IMR-90 (cell line): ENCODE results near the gene CGNL1. TPM values are rescaled to one million over a fixed set of nuclear protein-coding genes. Genes with fewer than 3 reads are reported as not detected.

ENCODE experiments used
- ATAC-seq: fragments of 200-7000 bp; cut with Tn5 transposase; 2 replicates; pipeline ENCODE4 v1.9.1; 2020; ENCODE audit warnings: low read depth, mild to moderate bottlenecking, moderate library complexity
- BruUV-seq: library from RNA; stranded (reverse); fragments of 400-500 nt; replicated peaks from 2 replicates; lab custom pipeline; 2021; lab: Mats Ljungman, UMichigan
- CTCF ChIA-PET: fragments of 300-600 bp; formaldehyde crosslinking; extraction: SDS; loops from one replicate; lab custom pipeline; 2021; ENCODE audit warnings: antibody characterized with exemption; lab: Yijun Ruan, JAX
- POLR2A ChIA-PET: fragments of 300-600 bp; sonication (Branson Sonifier 250); formaldehyde crosslinking; loops from one replicate; lab custom pipeline; 2022; ENCODE audit warnings: antibody characterized with exemption; ENCODE audit not compliant: unreplicated experiment; lab: Charles Lee
- DNase-seq: peaks from one replicate; pipeline ENCODE4 v3.0.0; 2013
- H2AFZ ChIP-seq: replicated peaks from 2 replicates; pipeline ENCODE3; 2013; ENCODE audit warnings: low read length, mild to moderate bottlenecking; ENCODE audit not compliant: poor library complexity
- H2AK5ac ChIP-seq: 2 replicates; pipeline ENCODE4 v1.6.1; 2013; ENCODE audit warnings: low read depth, low read length, inconsistent platforms
- H2AK9ac ChIP-seq: replicated peaks from 2 replicates; pipeline ENCODE3; 2013; ENCODE audit warnings: mild to moderate bottlenecking, low read depth, low read length, moderate library complexity; ENCODE audit not compliant: poor library complexity
- H2BK120ac ChIP-seq: 2 replicates; pipeline ENCODE4 v1.6.1; 2013; ENCODE audit warnings: low read depth, low read length, inconsistent platforms
- H2BK15ac ChIP-seq: 3 replicates; pipeline ENCODE4 v1.6.1; 2013; ENCODE audit warnings: low read depth, low read length, inconsistent platforms
- H2BK20ac ChIP-seq: 2 replicates; pipeline ENCODE4 v1.6.1; 2013; ENCODE audit warnings: low read depth, mild to moderate bottlenecking, inconsistent platforms, low read length, moderate library complexity
- H2BK5ac ChIP-seq: 2 replicates; pipeline ENCODE4 v1.6.1; 2013; ENCODE audit warnings: mild to moderate bottlenecking, low read depth, low read length, inconsistent platforms; ENCODE audit not compliant: poor library complexity, severe bottlenecking
- H3K14ac ChIP-seq: replicated peaks from 2 replicates; pipeline ENCODE4 v1.6.1; 2013; ENCODE audit warnings: low read depth, low read length, inconsistent platforms
- H3K18ac ChIP-seq: 2 replicates; pipeline ENCODE4 v1.6.1; 2013; ENCODE audit warnings: low read depth, low read length, control low read depth
- H3K23ac ChIP-seq: 2 replicates; pipeline ENCODE4 v1.6.1; 2013; ENCODE audit warnings: low read depth, low read length, inconsistent platforms
- H3K27ac ChIP-seq: 2 replicates; pipeline ENCODE4 v1.5.1; 2013; ENCODE audit warnings: mild to moderate bottlenecking, control low read depth, low read length; ENCODE audit not compliant: insufficient read depth
- H3K27me3 ChIP-seq: 2 replicates; pipeline ENCODE4 v1.6.1; 2013; ENCODE audit warnings: low read length; ENCODE audit not compliant: control insufficient read depth, insufficient read depth
- H3K36me3 ChIP-seq: 2 replicates; pipeline ENCODE4 v1.6.1; 2013; ENCODE audit warnings: low read length, mixed read lengths; ENCODE audit not compliant: control insufficient read depth, insufficient read depth
- H3K4ac ChIP-seq: 2 replicates; pipeline ENCODE4 v1.6.1; 2013; ENCODE audit warnings: low read depth, low read length, inconsistent platforms
- H3K4me1 ChIP-seq: 2 replicates; pipeline ENCODE4 v1.6.1; 2013; ENCODE audit warnings: low read length, mixed read lengths; ENCODE audit not compliant: control insufficient read depth, insufficient read depth
- H3K4me2 ChIP-seq: 2 replicates; pipeline ENCODE4 v1.6.1; 2013; ENCODE audit warnings: low read depth, mild to moderate bottlenecking, control low read depth, low read length, moderate library complexity
- H3K4me3 ChIP-seq: 2 replicates; pipeline ENCODE4 v1.5.1; 2013; ENCODE audit warnings: low read depth, mild to moderate bottlenecking, control low read depth, low read length, moderate library complexity; ENCODE audit not compliant: insufficient read depth
- H3K56ac ChIP-seq: 2 replicates; pipeline ENCODE4 v1.6.1; 2013; ENCODE audit warnings: low read length, inconsistent platforms; ENCODE audit not compliant: insufficient read depth; ENCODE audit errors: extremely low read depth
- H3K79me1 ChIP-seq, 2 experiments: 2 replicates each; pipeline ENCODE4 v1.6.1; 2013; ENCODE audit warnings: low read length in 2 of 2, inconsistent platforms in 1 of 2, low read depth in 1 of 2
- H3K9ac ChIP-seq: 2 replicates; pipeline ENCODE4 v1.6.1; 2013; ENCODE audit warnings: low read depth, low read length, control low read depth
- H3K9me1 ChIP-seq: 2 replicates; pipeline ENCODE4 v1.6.1; 2013; ENCODE audit warnings: low read length, inconsistent platforms; ENCODE audit not compliant: insufficient read depth
- H3K9me3 ChIP-seq: 2 replicates; pipeline ENCODE4 v1.6.1; 2013; ENCODE audit warnings: low read length; ENCODE audit not compliant: control insufficient read depth, insufficient read depth
- H4K20me1 ChIP-seq: 2 replicates; pipeline ENCODE4 v1.6.1; 2013; ENCODE audit warnings: low read length, inconsistent platforms; ENCODE audit not compliant: insufficient read depth
- H4K5ac ChIP-seq: 2 replicates; pipeline ENCODE4 v1.6.1; 2013; ENCODE audit warnings: mild to moderate bottlenecking, low read depth, low read length, control low read depth
- H4K8ac ChIP-seq, 2 experiments: 2 replicates each; pipeline ENCODE4 v1.6.1; 2013; ENCODE audit warnings: low read depth in 2 of 2, low read length in 2 of 2, control low read depth in 1 of 2, inconsistent platforms in 1 of 2
- H4K91ac ChIP-seq: 2 replicates; pipeline ENCODE4 v1.6.1; 2013; ENCODE audit warnings: low read depth, low read length, inconsistent platforms; ENCODE audit not compliant: insufficient read depth
- CEBPB ChIP-seq: IDR thresholded peaks from 2 replicates; pipeline ENCODE4 v1.6.1; 2012; ENCODE audit warnings: low read depth, low read length, improper control_type of control experiment
- CHD1 ChIP-seq: IDR thresholded peaks from 2 replicates; pipeline ENCODE4 v1.6.1; 2012; ENCODE audit warnings: low read depth, low read length, improper control_type of control experiment
- FOS ChIP-seq: fragments of 150-350 bp; IDR thresholded peaks from 2 replicates; pipeline ENCODE4 v1.6.1; 2016; ENCODE audit warnings: low read depth, low read length
- MAFK ChIP-seq: IDR thresholded peaks from 2 replicates; pipeline ENCODE4 v1.6.1; 2012; ENCODE audit warnings: low read depth, low read length, improper control_type of control experiment
- MAZ ChIP-seq: IDR thresholded peaks from 2 replicates; pipeline ENCODE4 v1.6.1; 2012; ENCODE audit warnings: low read depth, mild to moderate bottlenecking, low read length, improper control_type of control experiment, moderate library complexity, borderline replicate concordance
- MXI1 ChIP-seq: IDR thresholded peaks from 2 replicates; pipeline ENCODE4 v1.6.1; 2012; ENCODE audit warnings: low read depth, mild to moderate bottlenecking, low read length, moderate library complexity, borderline replicate concordance
- POLR2A ChIP-seq: IDR thresholded peaks from 2 replicates; pipeline ENCODE4 v1.6.1; 2012; ENCODE audit warnings: mild to moderate bottlenecking, low read depth, low read length
- RCOR1 ChIP-seq: IDR thresholded peaks from 2 replicates; pipeline ENCODE4 v1.6.1; 2012; ENCODE audit warnings: mild to moderate bottlenecking, low read length, improper control_type of control experiment; ENCODE audit not compliant: insufficient replicate concordance
- RFX5 ChIP-seq: IDR thresholded peaks from 2 replicates; pipeline ENCODE4 v1.8.0; 2012; ENCODE audit warnings: low read depth, mild to moderate bottlenecking, low read length, moderate library complexity
- WGBS, 2 experiments: methylation state at CpG; one replicate each; pipeline versions ENCODE4 v1.1.5 to v1.1.7; 2013; ENCODE audit warnings: missing lambda C conversion rate in 2 of 2; ENCODE audit not compliant: insufficient read length in 1 of 2; ENCODE audit errors: extremely low coverage in 2 of 2; 5-methylcytosine and 5-hydroxymethylcytosine counted together
- dilution Hi-C: fragments of 300-500 bp; cut with HindIII; formaldehyde crosslinking; loops from one replicate; pipeline ENCODE4 v1.14.3; 2018; ENCODE audit warnings: low sequenced_read_pairs; ENCODE audit not compliant: unreplicated experiment
- in situ Hi-C: fragments of 300-500 bp; cut with MboI; formaldehyde crosslinking; loops from 3 replicates; pipeline ENCODE4 v1.14.3; 2019; ENCODE audit warnings: low sequenced_read_pairs, inconsistent platforms, mixed read lengths
- intact Hi-C: fragments of 100-400 bp; cut with micrococcal nuclease; formaldehyde crosslinking; loops from 2 replicates; pipeline ENCODE4 v1.10.0; 2022
- polyA plus RNA-seq, 3 experiments: library from polyadenylated mRNA; depleted of rRNA; stranded (reverse); fragments of >200 nt; gene quantifications; 2 replicates each; pipeline ENCODE4 v1.2.3, GENCODE V29; 2012; ENCODE audit warnings: low replicate concordance in 1 of 3
- total RNA-seq: library from RNA; depleted of rRNA; stranded (reverse); fragments of >200 nt; gene quantifications from 2 replicates; pipeline ENCODE4 v1.2.3, GENCODE V29; 2012
- TF ChIP-seq, protein P1 (sequence below): fragments of 150-350 bp; IDR thresholded peaks from 2 replicates; pipeline ENCODE4 v1.6.1; 2017; ENCODE audit warnings: mild to moderate bottlenecking, antibody characterized with exemption, low read length, low read depth
- TF ChIP-seq, protein P2 (sequence below): conservative IDR thresholded peaks from 2 replicates; pipeline ENCODE4 v1.5.1; 2012; ENCODE audit warnings: mild to moderate bottlenecking, low read depth, low read length, improper control_type of control experiment
- TF ChIP-seq, protein P3 (sequence below): fragments of 150-350 bp; IDR thresholded peaks from 2 replicates; pipeline ENCODE4 v1.6.1; 2016; ENCODE audit warnings: low read depth, mild to moderate bottlenecking, low read length, moderate library complexity, borderline replicate concordance

The CGNL1 gene
- total and polyA plus RNA-seq, 2 of the 4 experiments (the other 2 are of a cell fraction), result 0.07 to 0.18 TPM

DNA sequence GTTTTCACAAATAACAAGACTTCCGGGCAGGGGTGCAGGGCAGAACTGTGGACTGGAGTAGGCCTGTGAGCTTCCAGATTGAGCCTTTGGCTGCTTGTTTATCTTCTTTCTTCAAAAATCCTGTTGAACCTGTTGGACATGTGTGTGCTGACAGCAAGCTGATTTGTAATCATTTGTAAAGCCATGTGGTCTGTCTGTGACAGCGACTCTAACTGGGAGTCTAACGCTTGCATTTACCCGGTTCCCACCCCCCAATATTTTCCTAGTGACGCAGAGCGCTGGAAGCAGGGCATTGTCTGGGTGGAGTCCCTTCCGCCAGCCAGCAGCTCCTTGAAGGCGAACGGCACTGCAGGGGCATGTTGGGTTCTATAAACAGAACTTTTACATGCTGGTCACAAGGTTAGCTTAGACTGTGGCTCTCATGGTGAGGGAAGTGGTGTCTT lies 129.7 kb downstream of the CGNL1 start:
- intact Hi-C loops (no loop called here), in situ Hi-C loops (no loop called here)
- 47% methylated on average over 7 of the region's 9 CpGs; no CpG with 5 or more reads in 1 of the 2 experiments for WGBS, 2 experiments

More for the DNA sequence above, 129.7 kb downstream of the CGNL1 start:
- no peak overlapping the region for H2BK120ac ChIP-seq
- H2AK5ac ChIP-seq, result no peak overlapping the region; the same call in 1 of the 2 replicates
- no peak overlapping the region for H3K18ac ChIP-seq
- no peaks in the 10 kb centered on the region for H3K9me3 ChIP-seq
- DNase-seq, result no peak
- no peaks in the 10 kb centered on the region for H4K20me1 ChIP-seq
- ChIA-PET CTCF (interaction anchor here (2.5 kb wide), 1 partner anchor 165 kb away, joined by 7 read pairs; no protein-coding TSS in a partner anchor), POLR2A (no interaction called here)
- dilution Hi-C loops, result no loop called here
- no peak overlapping the region for H4K8ac ChIP-seq
- H4K5ac ChIP-seq, result no peak overlapping the region
- TF ChIP-seq CHD1 (no peak), RFX5 (no peak), MAZ (no peak), FOS (no peak), POLR2A (no peak), CEBPB (no peak), MAFK (no peak), MXI1 (no peak), RCOR1 (no peak)
- TF ChIP-seq, protein P1, sequence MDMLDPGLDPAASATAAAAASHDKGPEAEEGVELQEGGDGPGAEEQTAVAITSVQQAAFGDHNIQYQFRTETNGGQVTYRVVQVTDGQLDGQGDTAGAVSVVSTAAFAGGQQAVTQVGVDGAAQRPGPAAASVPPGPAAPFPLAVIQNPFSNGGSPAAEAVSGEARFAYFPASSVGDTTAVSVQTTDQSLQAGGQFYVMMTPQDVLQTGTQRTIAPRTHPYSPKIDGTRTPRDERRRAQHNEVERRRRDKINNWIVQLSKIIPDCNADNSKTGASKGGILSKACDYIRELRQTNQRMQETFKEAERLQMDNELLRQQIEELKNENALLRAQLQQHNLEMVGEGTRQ, result no peak
- TF ChIP-seq, protein P2, sequence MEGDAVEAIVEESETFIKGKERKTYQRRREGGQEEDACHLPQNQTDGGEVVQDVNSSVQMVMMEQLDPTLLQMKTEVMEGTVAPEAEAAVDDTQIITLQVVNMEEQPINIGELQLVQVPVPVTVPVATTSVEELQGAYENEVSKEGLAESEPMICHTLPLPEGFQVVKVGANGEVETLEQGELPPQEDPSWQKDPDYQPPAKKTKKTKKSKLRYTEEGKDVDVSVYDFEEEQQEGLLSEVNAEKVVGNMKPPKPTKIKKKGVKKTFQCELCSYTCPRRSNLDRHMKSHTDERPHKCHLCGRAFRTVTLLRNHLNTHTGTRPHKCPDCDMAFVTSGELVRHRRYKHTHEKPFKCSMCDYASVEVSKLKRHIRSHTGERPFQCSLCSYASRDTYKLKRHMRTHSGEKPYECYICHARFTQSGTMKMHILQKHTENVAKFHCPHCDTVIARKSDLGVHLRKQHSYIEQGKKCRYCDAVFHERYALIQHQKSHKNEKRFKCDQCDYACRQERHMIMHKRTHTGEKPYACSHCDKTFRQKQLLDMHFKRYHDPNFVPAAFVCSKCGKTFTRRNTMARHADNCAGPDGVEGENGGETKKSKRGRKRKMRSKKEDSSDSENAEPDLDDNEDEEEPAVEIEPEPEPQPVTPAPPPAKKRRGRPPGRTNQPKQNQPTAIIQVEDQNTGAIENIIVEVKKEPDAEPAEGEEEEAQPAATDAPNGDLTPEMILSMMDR, result no peak
- TF ChIP-seq, protein P3, sequence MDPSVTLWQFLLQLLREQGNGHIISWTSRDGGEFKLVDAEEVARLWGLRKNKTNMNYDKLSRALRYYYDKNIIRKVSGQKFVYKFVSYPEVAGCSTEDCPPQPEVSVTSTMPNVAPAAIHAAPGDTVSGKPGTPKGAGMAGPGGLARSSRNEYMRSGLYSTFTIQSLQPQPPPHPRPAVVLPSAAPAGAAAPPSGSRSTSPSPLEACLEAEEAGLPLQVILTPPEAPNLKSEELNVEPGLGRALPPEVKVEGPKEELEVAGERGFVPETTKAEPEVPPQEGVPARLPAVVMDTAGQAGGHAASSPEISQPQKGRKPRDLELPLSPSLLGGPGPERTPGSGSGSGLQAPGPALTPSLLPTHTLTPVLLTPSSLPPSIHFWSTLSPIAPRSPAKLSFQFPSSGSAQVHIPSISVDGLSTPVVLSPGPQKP, result no peak
- H2AK9ac ChIP-seq, result no peak overlapping the region
- H3K14ac ChIP-seq, result no peak overlapping the region
- no peak for ATAC-seq
- no peak overlapping the region for H3K4ac ChIP-seq
- no peak overlapping the region for H3K56ac ChIP-seq
- H2BK20ac ChIP-seq, result no peak overlapping the region
- no peaks in the 10 kb centered on the region for H3K79me1 ChIP-seq
- H2AFZ ChIP-seq, result no peak overlapping the region
- H3K27me3 ChIP-seq, result no peaks in the 10 kb centered on the region
- no peak overlapping the region for H3K27ac ChIP-seq
- H3K4me3 ChIP-seq, result no peak overlapping the region
- no TSS peak for BruUV-seq
- H3K4me1 ChIP-seq, result peaks cover 5% of the 10 kb centered on the region
- H3K23ac ChIP-seq, result no peak overlapping the region
- no peak overlapping the region for H4K91ac ChIP-seq
- no peak overlapping the region for H2BK15ac ChIP-seq
- H3K36me3 ChIP-seq, result no peaks in the 10 kb centered on the region
- H3K9me1 ChIP-seq, result no peaks in the 10 kb centered on the region
- H2BK5ac ChIP-seq, result no peak overlapping the region
- H3K4me2 ChIP-seq, result no peak overlapping the region
- H3K9ac ChIP-seq, result no peak overlapping the region
